Fibroblast of skin of abdomen (primary cell): ENCODE data around the gene NEK7. TPM values are rescaled to one million over a fixed set of nuclear protein-coding genes. Genes with fewer than 3 reads are reported as not detected.
"Not testable (repeated sequence)": the region's sequence is repeated elsewhere in the genome, so short reads cannot be mapped to it uniquely, and the experiment has no call there.

Source experiments
- DNase-seq: peaks from one replicate; pipeline ENCODE4 v3.0.0-alpha.2; 2013
- polyA plus RNA-seq, 2 experiments: library from polyadenylated mRNA; unstranded; fragments of 120-200 nt; gene quantifications; one replicate each; pipeline ENCODE4 v1.2.1, GENCODE V29; 2013; ENCODE audit not compliant: insufficient read length in 2 of 2

The NEK7 gene
- 189 TPM for polyA plus RNA-seq (2013, experiment 1 of 2; ENCODE audit: insufficient read length)
- 196 TPM for polyA plus RNA-seq (2013, experiment 2 of 2; ENCODE audit: insufficient read length)

- DNase-seq = peak; percentile 90
Measured at GRCh38 chr1:198156745-198157240, at the start of gene NEK7. Gene NEK7, plus strand, starts transcription at chr1:198156998. Its CDS starts 75,583 bp downstream, at chr1:198232581.

- DNase-seq = peak; percentile 70
Measured at GRCh38 chr1:198107091-198107501, 49.7 kb upstream of the NEK7 start.

GRCh38 chr1:198108636-198109370 is 48.0 kb upstream of the NEK7 start:
- peak; percentile 86 for DNase-seq

- DNase-seq = no peak
Measured at GRCh38 chr1:198109371-198109715, 47.5 kb upstream of the NEK7 start.

- DNase-seq = peak; percentile 97
Measured at GRCh38 chr1:198113342-198113750, 43.5 kb upstream of the NEK7 start.

GRCh38 chr1:198116069-198116468 is 40.7 kb upstream of the NEK7 start:
- no peak for DNase-seq

- DNase-seq = no peak
Measured at GRCh38 chr1:198116469-198116868, 40.3 kb upstream of the NEK7 start.

GRCh38 chr1:198117267-198117666 is 39.5 kb upstream of the NEK7 start:
- peak; percentile 48 for DNase-seq

- peak; percentile 97 for DNase-seq
Measured at GRCh38 chr1:198118134-198118533, 38.7 kb upstream of the NEK7 start.

- peak; percentile 63 for DNase-seq
Measured at GRCh38 chr1:198119906-198120305, 36.9 kb upstream of the NEK7 start.

GRCh38 chr1:198121056-198121826 is 35.6 kb upstream of the NEK7 start:
- DNase-seq = peak; percentile 97

- DNase-seq = no peak
Measured at GRCh38 chr1:198122693-198123092, 34.1 kb upstream of the NEK7 start.

GRCh38 chr1:198123133-198123532 is 33.7 kb upstream of the NEK7 start:
- peak; percentile 96 for DNase-seq

- no peak for DNase-seq
Measured at GRCh38 chr1:198124673-198125072, 32.1 kb upstream of the NEK7 start.

- peak; percentile 85 for DNase-seq
Measured at GRCh38 chr1:198125995-198126735, 30.6 kb upstream of the NEK7 start.

GRCh38 chr1:198128533-198128932 is 28.3 kb upstream of the NEK7 start:
- DNase-seq = no peak

GRCh38 chr1:198130053-198130452 is 26.7 kb upstream of the NEK7 start:
- not testable (repeated sequence) for DNase-seq

GRCh38 chr1:198132060-198132781 is 24.6 kb upstream of the NEK7 start:
- DNase-seq = no peak

- no peak for DNase-seq
Measured at GRCh38 chr1:198134252-198134651, 22.5 kb upstream of the NEK7 start.

- DNase-seq = no peak
Measured at GRCh38 chr1:198135366-198135765, 21.4 kb upstream of the NEK7 start.

- DNase-seq = no peak
Measured at GRCh38 chr1:198141668-198142351, 15.0 kb upstream of the NEK7 start.

- DNase-seq = no peak
Measured at GRCh38 chr1:198143797-198144196, 13.0 kb upstream of the NEK7 start.
